ENCODE results near the gene SLC6A11.

DNA sequence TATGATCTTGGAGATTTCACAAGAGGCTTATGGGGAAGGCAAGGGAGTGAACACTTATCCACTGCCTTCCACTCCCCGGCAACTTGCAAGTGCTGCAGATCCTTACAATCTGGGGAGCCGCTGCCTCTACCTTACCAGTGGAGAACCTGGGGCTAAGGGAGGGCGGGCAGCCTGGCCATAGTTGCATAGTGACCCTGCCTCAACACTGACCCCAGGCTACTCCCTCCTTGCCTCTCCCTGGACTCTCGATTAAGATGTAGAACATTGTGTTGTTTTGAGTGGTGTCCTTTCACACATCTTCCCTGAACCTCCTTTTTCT, 30.6 kb downstream of the SLC6A11 start:
- TF ChIP-seq, protein P1, sequence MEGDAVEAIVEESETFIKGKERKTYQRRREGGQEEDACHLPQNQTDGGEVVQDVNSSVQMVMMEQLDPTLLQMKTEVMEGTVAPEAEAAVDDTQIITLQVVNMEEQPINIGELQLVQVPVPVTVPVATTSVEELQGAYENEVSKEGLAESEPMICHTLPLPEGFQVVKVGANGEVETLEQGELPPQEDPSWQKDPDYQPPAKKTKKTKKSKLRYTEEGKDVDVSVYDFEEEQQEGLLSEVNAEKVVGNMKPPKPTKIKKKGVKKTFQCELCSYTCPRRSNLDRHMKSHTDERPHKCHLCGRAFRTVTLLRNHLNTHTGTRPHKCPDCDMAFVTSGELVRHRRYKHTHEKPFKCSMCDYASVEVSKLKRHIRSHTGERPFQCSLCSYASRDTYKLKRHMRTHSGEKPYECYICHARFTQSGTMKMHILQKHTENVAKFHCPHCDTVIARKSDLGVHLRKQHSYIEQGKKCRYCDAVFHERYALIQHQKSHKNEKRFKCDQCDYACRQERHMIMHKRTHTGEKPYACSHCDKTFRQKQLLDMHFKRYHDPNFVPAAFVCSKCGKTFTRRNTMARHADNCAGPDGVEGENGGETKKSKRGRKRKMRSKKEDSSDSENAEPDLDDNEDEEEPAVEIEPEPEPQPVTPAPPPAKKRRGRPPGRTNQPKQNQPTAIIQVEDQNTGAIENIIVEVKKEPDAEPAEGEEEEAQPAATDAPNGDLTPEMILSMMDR (optimal IDR thresholded peaks at IDR 0.05 in 1 of 3, IDR thresholded peaks at IDR 0.05 in 1 of 3, conservative IDR thresholded peaks at IDR 0.05 in 1 of 3; ENCODE audit: extremely low read depth in 1 of 3, insufficient read depth in 2 of 3, low read length in 3 of 3), result no peak
- no peak for TF ChIP-seq EZH2 (IDR thresholded peaks at IDR 0.05; ENCODE audit: low read length)
